Activated CD4-positive, CD25-positive, alpha-beta regulatory T cell treated with anti-CD3 and anti-CD28 coated beads, Interleukin-2, amount 50 U/mL, for 24 hours (primary cell): ENCODE data around the gene SLC33A1.

ENCODE experiments used
- ATAC-seq, 2 donors: fragments of 150-1000 bp; cut with Tn5 transposase; one replicate each; pipeline ENCODE4 v1.10.0; 2021; ENCODE audit warnings: mild to moderate bottlenecking in 1 of 2, moderate library complexity in 1 of 2

The SLC33A1 gene

DNA sequence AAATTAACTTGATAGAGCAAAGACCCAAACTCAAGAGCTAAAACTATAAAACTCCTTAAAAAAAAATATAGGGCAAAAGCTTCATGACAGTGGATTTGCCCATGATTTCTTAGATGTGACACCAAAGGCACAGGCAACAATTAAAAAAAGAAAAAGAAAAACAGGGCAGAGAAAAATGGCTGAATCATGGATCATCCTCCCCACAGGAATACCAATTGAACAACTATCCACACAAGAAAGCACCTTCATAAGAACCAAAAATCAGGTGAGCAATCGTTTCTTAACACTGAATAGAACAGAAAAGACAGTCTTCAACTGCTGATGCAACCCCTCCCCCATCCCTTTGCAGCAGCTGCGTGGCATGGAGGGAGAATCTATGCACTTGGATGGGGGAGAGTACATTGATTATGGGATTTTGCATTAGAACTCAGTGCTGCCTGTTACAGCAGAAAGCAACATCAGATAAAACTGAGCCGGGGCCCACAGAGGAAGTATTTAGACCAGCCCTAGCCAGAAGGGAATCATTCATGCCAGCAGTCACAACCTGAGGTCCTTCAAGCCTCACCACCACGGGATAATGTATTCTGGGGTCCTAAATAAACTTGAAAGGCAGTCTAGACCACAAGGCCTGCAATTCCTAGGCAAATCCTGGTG is 63.8 kb downstream of the SLC33A1 start:
- ATAC-seq: no peak

DNA sequence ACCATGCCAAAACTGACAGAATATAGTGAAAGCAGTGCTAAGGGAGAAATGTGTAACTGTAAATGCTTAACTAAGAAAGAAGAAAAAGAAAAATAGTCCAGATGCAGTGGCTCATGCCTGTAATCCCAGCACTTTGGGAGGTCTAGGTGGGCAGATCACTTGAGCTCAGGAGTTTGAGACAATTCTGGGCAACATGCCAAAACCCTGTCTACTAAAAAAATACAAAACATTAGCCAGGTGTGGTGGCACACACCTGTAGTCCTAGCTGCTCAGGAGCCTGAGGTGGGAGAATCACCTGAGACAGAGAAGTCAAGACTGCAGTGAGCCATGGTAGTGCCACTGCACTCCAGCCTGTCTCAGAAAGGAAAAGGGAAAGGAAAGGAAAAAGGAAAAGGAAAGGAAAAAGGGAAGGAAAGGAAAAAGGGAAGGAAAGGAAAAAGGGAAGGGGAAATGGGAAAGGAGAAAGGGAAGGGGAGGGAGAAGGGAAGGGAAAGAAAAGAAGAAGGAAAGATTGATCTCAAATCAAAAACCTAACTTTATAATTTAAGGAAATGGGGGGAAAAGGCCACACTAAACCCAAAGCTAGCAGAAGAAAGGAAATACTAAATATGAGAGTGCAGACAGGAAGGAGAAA is 68.4 kb downstream of the SLC33A1 start:
- ATAC-seq: no peak

DNA sequence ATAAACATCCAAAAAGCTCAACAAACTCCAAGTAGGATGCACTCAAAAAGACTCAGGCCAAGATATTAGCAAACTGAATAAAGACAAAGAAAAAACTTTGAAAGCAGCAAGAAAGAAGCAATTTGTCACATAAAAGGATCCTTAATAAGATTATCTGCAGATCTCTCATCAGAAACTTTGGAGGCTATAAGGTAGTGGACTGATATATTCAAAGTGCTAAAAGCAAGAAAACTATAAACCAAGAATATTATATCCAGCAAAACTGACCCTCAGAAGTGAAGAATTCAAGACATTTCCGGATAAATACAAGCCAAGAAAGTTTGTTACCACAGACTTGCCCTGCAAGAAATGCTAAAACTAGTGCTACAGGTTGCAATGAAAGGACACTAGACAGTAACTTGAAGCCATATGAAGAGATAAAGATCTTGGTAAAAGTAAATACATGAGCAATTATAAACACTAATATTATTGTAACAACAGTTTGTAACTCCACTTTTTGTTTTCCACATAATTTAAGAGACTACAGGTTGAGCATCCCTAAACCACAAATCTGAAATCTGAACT is 71.8 kb downstream of the SLC33A1 start:
- no peak for ATAC-seq

DNA sequence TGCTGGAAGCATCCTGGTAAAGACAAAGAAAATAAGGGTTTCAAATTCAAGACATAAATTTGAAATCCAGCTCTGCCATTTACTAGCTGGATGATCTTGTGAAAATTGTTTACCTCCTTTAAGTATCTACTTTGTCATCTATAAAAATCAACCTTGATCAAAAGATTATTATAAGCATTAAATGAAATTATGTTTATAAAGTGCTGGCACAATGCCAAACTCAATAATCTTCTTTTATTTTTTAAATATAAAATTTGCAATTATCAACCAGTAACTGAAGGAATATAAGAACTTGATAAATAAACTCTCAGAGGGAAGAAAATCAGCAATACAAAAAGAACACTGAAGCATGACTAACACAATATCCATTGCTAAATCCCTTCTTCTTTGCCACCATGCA is 73.9 kb downstream of the SLC33A1 start:
- ATAC-seq: no peak

DNA sequence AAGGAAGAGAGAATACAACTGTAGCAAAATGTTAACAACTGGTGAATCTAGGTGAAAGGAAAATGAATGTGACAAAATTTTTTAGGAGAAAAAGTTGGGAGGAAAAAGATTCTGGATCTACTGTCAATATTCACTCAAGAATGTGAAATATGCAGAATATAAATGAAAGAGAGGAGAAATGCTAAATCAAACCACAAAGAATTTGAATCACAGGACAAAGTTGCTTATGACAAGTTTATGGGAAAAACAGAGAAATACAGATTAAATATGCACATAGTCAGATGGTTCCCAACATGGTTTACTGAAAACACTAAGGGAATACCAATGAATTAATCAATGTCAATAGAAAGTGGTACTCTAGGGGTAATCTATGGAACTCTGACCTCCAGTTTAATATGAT is 75.8 kb downstream of the SLC33A1 start:
- ATAC-seq: no peak

DNA sequence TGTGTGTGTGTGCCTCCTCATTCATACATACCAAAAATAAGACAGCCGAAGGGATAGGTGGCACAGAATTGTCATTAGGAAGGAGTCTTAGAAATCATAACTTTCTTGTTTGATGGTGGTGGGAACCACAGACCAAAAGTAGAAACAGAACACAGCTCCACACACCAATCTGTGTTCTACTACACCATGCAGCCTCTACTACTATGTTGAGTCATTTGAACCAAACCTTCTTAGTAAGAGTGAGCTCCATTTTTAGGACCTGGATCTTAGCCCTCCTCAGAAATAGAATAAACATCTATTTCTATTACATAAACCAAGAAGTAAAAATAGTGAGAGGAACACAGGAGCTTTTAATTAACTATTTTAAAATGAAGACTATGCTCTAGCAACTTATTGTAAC is 81.4 kb downstream of the SLC33A1 start:
- ATAC-seq: no peak

DNA sequence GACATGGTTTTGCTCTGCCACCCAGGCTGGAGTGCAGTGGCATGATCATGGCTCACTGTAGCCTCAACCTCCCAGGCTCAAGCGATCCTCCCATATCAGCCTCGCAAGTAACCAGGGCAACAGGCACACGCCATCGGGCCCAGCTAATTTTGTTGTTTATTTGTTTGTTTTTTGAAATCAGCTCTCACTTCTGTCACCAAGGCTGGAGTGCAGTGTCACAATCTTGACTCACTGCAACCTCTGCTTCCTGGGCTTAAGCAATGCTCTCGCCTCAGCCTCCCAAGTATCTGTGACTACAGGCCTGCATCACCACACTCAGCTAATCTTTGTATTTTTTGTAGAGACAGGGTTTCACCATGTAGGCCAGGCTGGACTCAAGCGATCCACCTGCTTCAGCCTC is 83.1 kb downstream of the SLC33A1 start:
- no peak for ATAC-seq
